IPS-NIHi11 (cell line): ENCODE data around the gene PTGIR.
A peak's percentile ranks its signal among the peaks of the same experiment; 100 is the strongest.

Source experiments
- DNase-seq: peaks from one replicate; pipeline ENCODE4 v3.0.0; 2012; ENCODE audit warnings: mixed read lengths, low spot score

PTGIR gene

GRCh38 chr19:46614114-46614722, 10.7 kb downstream of the PTGIR start:
- peak; percentile 92 for DNase-seq

GRCh38 chr19:46613525-46613924, 11.4 kb downstream of the PTGIR start:
- peak; percentile 10 for DNase-seq

GRCh38 chr19:46611776-46612175, 13.1 kb downstream of the PTGIR start:
- DNase-seq, result peak; percentile 3

DNA sequence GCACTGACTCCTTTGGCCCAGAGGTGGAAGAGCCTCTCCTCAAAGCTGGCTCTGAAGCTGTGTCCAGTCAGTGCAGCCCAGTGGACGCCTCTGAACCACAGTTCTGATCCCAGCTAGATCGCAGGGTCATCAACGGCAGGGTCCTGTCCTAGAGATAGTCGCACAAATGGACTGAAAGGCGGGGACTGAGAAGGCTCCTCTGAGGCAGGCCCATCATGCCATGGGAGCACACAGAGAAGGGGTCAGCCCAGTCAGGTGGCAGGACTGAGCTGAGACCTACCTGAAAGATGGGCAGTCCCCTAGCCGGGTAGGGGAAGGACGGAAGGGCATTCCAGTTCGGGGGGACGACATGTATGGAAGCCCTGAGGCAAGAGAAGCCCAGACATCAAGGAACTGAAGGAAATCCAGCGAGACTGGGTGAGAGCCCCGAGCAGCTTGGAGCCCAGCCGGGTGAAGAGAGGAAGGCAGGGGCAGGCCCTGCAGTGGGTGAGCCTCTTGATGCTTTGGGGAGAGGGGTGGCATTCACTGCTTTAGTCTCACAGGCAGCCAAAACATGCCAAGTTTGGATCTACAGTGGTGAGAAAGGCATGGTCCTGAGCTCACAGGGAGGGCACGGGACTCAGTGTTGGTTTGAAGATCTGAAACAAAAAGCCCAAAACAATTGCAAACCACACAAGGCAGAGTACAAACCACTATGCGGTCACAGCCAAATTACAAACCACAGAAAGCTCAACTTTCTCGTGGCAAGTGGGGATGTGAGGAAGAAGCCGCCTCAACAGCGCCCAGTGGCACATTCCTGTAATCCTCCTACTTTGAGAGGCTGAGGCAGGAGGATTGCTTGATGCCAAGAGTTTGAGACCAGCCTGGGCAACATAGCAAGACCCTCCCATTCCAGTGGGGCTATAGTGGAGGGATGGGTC, 13.8 kb downstream of the PTGIR start:
- DNase-seq, result peak; percentile 7

DNA sequence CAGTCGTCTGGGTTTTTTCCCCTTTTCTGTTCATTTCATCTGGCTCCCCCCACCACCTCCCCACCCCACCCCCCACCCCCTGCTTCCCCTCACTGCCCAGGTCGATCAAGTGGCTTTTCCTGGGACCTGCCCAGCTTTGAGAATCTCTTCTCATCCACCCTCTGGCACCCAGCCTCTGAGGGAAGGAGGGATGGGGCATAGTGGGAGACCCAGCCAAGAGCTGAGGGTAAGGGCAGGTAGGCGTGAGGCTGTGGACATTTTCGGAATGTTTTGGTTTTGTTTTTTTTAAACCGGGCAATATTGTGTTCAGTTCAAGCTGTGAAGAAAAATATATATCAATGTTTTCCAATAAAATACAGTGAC, 14.5 kb downstream of the PTGIR start:
- no peak for DNase-seq

GRCh38 chr19:46609511-46610412, 15.1 kb downstream of the PTGIR start:
- peak; percentile 2 for DNase-seq

GRCh38 chr19:46608581-46609345, 16.1 kb downstream of the PTGIR start:
- DNase-seq, result no peak

- DNase-seq, result no peak
Observed at GRCh38 chr19:46608178-46608577, 16.7 kb downstream of the PTGIR start.

DNA sequence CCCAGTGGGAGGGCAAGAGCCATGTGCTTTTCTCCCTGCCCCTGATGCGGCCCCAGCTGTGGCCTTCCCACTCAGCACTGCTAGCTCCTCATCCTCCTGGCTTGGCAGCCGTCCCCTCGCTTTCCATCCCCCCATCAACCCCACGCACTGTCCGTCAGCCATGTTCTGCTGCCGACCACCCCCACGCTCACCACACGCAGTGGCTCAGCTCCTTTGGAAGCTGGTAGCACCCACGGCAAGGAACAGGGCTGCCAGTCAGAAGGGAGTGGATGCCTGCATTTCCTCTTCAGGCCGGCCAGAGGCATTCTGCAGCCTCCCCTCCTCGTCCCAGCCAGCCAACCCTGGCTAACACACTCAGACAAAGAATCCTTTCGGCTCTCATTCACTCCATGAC, 17.4 kb downstream of the PTGIR start:
- DNase-seq, result no peak

GRCh38 chr19:46606681-46607447, 18.0 kb downstream of the PTGIR start:
- no peak for DNase-seq

DNA sequence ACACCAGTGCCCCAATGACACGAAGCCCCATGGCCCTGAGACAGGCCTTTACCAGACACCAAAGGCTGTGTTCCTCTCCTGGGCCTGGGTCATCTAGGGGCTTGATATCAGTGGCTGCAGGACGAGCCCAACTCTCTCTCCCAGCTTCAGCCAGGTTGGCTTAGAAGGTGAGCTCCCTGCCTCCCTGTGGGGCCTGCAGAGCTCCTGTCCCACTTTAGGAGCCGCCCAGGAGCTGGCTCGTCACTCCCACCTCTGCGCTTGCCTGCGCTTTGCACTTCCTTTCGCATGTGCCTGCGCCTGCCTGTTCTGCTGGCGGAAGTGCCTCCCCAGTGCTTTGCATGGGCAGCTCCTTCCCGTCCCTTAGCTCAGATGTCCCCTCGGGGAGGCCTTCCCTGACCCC, 18.9 kb downstream of the PTGIR start:
- DNase-seq, result no peak

DNA sequence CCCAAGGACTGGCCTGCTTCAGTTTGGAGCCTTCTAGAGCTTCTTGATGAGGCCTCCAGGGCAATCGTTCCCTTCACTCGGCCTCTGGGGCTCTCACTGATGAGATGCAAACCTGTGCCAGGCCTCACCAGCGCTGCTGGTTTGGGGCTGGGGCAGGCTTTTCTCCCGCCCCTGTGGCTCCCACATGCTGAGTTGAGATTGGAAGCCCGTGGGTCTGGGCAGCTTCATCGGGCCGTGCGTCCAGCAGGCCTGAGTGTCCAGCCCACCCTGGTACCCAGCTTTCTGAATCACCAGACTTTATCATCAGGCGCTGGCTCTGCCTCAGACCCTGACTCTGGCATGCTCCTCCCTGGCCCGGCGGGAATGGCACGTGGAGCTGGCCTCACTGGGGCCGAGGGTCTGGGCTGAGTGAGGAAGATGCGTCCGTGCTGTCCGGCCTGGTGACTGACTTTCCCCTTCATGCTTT, 19.5 kb downstream of the PTGIR start:
- no peak for DNase-seq

DNA sequence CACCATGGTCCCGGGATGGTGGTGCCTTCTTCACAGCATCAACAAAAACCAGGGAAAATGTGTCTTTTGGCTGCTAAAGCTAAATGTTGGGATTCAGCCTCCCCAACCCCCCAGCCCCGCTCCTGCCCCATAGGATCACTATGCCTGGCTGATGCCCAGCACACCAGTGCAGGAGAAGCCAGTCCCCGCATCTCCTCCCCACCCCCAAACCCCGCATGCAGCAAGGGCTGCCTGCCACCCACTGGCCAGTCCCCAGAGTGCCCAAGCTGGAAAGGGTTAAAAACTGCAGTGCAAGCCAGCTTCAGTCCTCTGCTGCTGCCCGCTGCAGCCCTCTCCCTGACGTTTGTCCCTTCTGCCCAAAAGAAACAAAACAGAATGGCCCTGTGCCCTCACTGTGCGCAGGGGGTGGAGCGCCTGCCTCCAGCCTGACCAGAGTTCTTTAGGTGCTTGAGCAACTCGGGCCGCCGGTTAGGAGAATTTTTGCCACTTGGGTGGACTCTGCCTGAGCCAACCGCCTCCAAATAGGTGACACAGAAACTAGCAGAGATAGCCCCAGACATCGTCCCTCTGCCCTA, 20.0 kb downstream of the PTGIR start:
- DNase-seq, result no peak

GRCh38 chr19:46603752-46604231, 21.1 kb downstream of the PTGIR start:
- DNase-seq, result no peak

DNA sequence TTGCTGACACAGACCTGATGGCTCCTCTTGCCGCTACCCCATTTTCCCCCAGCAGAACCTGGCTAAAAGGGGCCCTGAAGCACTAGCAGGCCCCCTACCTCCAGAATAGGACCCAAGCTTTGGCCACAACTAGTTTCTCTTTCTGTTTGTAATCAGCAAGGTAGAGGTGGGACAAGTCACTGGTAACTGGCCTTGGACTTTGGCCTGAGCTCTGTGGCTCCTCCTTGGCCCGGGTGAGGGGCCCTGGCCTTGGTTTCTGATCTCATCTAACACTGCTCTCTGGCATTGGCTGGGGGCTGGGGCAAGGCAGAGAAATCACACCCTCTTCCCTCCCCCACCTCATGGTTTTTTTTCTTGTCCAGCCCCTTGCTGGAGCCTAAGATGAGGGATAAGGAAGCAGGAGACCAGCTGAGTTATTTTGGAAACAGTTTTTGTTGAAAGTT, 21.7 kb downstream of the PTGIR start:
- no peak for DNase-seq

GRCh38 chr19:46602392-46603194, 22.3 kb downstream of the PTGIR start:
- peak; percentile 15 for DNase-seq

DNA sequence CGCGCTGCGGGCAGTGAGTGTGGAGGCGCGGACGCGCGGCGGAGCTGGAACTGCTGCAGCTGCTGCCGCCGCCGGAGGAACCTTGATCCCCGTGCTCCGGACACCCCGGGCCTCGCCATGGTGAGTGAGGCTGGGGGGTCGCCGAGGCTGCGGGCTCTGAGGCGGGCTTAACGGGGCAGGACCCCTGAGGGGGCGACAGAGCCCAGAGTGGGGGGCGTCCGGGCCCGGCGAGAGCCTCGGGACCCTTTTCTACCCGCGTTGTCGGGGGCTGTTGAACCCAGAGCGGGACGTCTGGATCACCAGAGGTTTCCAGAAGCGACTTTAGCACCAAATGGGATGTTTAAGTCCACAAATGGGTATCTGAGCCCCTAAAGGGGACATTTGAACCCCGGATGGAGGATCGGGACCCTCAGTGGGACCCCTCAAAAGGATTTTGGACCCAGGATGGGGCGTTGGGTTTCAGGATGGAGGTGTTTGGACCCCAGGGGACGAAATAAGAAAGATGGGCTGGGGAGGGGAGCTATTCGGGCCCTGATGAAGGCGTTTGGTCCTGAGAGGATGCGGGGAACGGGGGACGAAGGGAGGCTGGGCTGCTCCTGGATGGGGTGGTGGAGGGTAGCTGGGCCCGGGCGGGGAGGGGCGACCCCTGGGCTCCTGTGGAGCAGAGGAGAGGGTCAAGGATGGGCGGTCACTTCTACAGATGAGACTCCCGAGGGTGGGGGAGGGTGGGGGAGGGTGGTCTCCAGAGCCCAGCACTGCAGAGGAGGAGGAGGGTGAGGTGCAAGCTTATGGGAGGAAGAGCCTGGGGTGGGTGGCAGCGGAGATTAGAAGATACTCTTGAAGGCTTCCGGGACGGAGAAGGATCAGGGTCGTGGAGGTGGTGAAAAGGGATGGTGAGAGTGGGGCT, 23.3 kb downstream of the PTGIR start, which contains the start of gene CALM3:
Gene CALM3 (plus strand): TSS at position 13 of the 907 bp plus-strand sequence. CDS start 105 bp downstream, at position 118.
- DNase-seq, result peak; percentile 40
